ENCODE measurements around the gene ANKH.
A peak's percentile ranks its signal among the peaks of the same experiment; 100 is the strongest.

Gene ANKH

DNA sequence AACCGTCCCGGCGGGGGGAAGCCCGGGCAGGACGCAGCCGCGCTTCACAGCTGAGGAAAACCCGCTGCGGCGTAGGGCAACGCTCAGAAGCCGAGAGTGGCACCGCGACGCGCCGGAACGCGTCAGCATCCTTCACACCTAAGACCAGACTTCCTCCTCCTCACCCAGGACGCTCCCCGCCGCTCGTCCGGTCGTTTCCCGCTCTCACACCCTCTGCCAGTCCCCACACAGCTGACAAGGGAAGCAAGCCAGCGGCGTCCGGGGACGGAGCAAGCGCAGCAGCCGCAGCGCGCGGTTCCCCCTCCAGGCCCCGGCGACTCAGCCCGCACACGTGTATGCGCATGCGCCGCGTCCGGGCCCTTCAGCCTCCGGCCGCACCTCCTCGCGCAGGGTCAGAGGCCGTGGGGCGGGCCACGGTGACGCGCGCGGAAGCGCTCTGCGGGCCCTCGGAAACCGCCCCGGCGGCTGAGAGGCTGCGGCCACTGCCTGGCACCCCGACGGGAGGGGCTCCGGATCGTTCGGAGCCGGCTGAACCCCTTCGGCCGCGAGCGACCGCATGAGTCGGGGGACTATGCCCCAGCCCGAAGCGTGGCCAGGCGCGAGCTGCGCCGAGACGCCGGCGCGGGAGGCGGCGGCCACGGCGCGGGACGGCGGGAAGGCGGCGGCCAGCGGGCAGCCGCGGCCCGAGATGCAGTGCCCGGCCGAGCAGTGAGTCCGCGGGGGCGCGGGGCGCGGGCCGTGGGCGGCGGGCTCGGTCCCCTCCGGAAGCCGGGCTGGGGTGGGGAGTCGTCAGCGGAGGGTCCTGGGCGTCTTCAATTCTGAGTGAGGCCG is 207.1 kb downstream of the ANKH start, which contains the start of gene OTULIN:
OTULIN (plus strand) TSS at position 449 of the 831 bp plus-strand sequence; CDS start at position 557, 108 bp downstream.
- DNase-seq (ENCODE audit: low read depth), result peak; percentile 82

DNA sequence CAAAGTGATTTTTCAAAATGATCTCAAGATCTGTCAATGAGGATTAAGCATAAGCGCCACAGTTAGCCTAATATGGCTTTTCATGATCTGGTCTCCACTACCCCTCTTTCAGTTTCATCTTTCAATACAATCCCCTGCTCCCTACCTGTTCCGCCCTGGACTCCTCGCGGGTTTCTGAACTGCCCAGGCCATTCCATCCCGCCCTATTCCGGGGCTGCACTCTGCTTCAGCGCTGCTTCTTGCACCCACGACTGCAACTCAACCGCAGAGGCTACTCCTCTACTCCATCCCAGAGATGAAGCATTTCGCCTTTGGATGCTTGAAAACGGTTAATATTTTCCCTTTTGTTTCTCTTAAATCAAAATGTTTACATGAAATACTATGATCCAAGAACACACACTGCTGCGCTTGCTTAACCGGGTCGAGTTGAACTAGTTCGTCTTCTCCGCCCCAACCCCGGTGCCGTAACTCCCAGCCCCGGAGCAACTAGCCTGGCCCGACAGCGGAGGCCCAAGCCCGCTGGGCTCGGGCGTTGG is 207.8 kb downstream of the ANKH start:
- DNase-seq (ENCODE audit: low read depth), result no peak

DNA sequence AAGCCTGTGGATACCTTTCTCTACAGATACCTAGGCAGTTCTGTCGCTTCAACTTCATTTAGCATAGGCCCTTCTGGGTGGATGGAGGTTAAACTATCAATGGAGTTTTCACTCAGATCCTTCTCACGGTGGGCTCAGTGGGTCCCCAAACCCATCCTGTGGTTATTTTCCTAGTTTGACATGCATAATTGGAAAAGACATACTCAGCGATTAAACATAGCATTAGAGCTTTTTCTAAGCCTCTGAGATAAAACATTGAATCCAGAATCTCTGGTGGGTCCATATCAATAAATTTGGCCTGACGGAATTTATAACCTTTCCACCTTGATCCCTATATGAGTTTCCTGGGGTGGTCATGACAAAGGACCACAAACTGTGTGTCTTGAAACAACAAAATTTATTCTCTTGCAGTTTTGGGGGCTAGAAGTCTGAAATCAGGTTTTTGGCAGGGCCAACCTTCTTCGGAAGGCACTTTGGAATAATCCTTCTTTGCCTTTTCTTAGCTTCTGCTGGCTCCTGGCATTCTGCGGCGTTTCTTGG is 208.8 kb downstream of the ANKH start:
- DNase-seq (ENCODE audit: low read depth), result no peak

DNA sequence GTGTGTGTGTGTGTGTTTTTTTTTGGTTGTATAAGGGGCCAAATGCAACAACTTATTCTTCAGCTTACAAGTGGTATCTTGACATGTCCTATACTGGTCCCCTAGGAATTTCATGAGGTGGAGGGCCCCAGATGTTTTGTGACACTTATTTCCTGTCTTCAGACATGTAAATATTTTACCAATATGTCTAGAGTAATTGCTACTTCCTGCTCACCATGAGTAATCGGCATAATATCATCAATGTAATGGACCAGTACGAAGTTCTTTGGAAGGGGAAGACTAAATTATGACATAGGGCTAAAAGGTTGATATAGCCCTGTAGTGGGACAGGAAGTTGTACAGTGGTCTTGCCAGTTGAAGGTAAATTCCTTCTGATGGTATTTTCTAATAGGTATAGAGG is 210.7 kb downstream of the ANKH start:
- DNase-seq (ENCODE audit: low read depth), result no peak

DNA sequence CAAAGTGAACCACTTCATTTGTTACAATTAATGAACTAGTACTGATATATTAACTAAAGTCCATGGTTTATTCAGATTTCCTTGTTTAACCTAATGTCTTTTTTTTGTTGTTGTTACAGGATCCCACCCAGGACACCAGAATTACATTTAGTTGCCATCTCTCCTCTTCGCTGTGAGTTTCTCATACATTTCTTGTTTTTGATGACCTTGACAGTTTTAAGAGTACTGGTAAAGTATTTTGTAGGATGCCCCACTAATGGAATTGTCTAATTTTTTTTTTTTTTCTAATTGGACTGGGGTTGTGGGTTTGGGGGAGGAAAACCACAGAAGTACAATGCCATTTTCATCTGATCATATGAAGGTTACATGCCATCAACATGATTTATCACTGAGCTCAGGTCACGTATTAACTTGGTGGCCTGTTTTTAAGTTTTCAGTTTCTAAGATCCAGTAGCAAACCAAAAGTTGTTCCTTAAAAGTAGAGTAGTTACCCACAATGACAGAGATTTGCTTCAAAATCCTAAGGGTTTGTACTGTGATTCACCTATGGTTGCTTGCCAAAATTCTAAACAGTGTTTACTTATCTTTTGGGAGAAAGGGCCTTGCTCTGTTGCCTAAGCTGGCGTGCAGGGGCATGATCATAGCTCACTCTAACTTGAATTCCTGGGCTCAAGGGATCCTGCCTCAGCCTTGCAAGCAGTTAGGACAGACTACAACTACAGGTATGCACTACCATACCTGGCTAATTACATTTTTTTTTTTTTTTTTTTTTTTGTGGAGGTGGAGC is 211.6 kb downstream of the ANKH start:
- no peak for DNase-seq (ENCODE audit: low read depth)

DNA sequence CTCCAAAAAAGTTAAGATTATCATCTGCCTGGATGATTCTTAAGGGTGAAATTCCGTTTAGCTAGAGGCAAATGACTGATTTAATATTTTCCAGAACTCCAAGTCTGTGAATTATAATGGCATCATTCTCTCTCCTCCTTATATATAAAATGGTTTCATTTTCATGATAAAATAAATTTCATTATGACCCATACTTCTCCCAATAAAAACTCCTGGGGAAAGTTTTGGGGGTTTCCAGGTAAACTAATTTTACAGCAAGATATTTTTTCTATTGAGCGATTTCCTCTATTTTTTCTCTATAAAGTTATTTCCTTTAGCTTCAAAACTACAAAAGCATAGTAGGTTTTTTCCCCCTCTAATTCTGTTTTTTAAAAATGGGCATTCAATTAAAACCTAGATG is 214.7 kb downstream of the ANKH start:
- DNase-seq (ENCODE audit: low read depth), result no peak

DNA sequence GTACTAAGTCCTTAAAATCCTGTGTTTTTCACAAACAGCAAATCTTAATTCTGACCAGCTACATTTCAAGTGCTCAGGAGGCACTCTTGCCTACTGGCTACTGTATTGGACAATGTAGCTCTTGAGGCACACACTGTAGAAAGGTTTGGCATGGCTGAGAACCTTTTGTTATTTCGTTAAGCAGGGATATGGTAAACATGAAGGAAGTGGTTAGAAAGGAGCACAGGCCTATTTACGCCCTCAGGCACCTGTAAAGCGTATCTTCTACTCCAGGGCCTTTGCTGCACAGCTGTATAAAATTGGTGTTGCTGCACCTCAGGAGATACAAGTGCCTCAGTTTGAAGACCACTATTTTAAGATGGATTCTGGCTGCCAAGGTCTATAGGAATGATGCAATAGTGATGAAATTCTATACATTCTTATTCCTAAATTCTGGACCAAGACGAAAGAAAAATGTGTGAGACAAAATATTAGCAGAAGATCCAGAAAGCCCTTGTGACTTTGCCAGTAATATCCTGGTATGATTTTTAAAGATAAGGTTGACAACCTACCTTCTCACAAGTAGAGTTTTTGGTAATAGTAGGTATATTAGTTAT is 216.3 kb downstream of the ANKH start:
- DNase-seq (ENCODE audit: low read depth), result no peak
